Activated T-helper 1 cell treated with Interleukin-2 at 50 U/mL for 16 hours (primary cell): ENCODE data around the gene PHACTR3.

Experiments
- DNase-seq: peaks from one replicate; pipeline ENCODE4 v3.0.0-alpha.2; 2020; ENCODE audit warnings: low read depth

PHACTR3 gene

GRCh38 chr20:59802471-59803221 lies 198.3 kb downstream of the PHACTR3 start:
- no peak for DNase-seq

GRCh38 chr20:59804347-59804746 lies 200.0 kb downstream of the PHACTR3 start:
- DNase-seq = no peak

GRCh38 chr20:59804871-59805665 lies 200.7 kb downstream of the PHACTR3 start:
- DNase-seq = no peak

GRCh38 chr20:59805786-59806577 lies 201.6 kb downstream of the PHACTR3 start:
- DNase-seq = no peak

GRCh38 chr20:59806578-59806975 lies 202.2 kb downstream of the PHACTR3 start:
- DNase-seq = no peak

- no peak for DNase-seq
Measured at GRCh38 chr20:59807909-59808728, 203.8 kb downstream of the PHACTR3 start.

GRCh38 chr20:59808729-59809381 lies 204.5 kb downstream of the PHACTR3 start:
- no peak for DNase-seq

- no peak for DNase-seq
Measured at GRCh38 chr20:59809630-59810448, 205.5 kb downstream of the PHACTR3 start.

GRCh38 chr20:59810449-59811187 lies 206.3 kb downstream of the PHACTR3 start:
- DNase-seq = no peak

- DNase-seq = no peak
Measured at GRCh38 chr20:59811681-59812171, 207.4 kb downstream of the PHACTR3 start.

- no peak for DNase-seq
Measured at GRCh38 chr20:59812286-59813125, 208.2 kb downstream of the PHACTR3 start.

GRCh38 chr20:59813126-59813947 lies 209.0 kb downstream of the PHACTR3 start:
- DNase-seq = no peak

- no peak for DNase-seq
Measured at GRCh38 chr20:59813948-59814839, 209.9 kb downstream of the PHACTR3 start.

- DNase-seq = no peak
Measured at GRCh38 chr20:59814840-59815340, 210.6 kb downstream of the PHACTR3 start.

- no peak for DNase-seq
Measured at GRCh38 chr20:59816146-59816738, 211.9 kb downstream of the PHACTR3 start.

GRCh38 chr20:59817406-59817805 lies 213.1 kb downstream of the PHACTR3 start:
- DNase-seq = no peak
